Measurements from ENCODE around the gene MAP6. TPM values are rescaled to one million over a fixed set of nuclear protein-coding genes. Genes with fewer than 3 reads are reported as not detected.

MAP6 gene
- total RNA-seq, 1 donor from 2014 or later, result 0.92 TPM

- H3K9me3 Mint-ChIP-seq, result no peaks in the 10 kb centered on the region
- peak in 1 of 2 experiments; percentile 59 for DNase-seq (ENCODE audit: low spot score in 2 of 2, unreplicated experiment in 2 of 2)
- H3K27ac Mint-ChIP-seq, result no peak overlapping the region
- no peaks in the 10 kb centered on the region for H3K27me3 Mint-ChIP-seq (ENCODE audit: low read depth)
- peak; percentile 56 for TF ChIP-seq CTCF (IDR thresholded peaks at IDR 0.05; ENCODE audit: unreplicated experiment)
- peaks cover 13% of the 10 kb centered on the region for H3K4me1 Mint-ChIP-seq
- peaks cover 15% of the 10 kb centered on the region for H3K36me3 Mint-ChIP-seq
- no peak overlapping the region for H3K4me3 Mint-ChIP-seq
Measured at GRCh38 chr11:75577207-75577606, 91.6 kb downstream of the MAP6 start.

- no peaks in the 10 kb centered on the region for H3K27me3 Mint-ChIP-seq (ENCODE audit: low read depth)
- H3K9me3 Mint-ChIP-seq, result no peaks in the 10 kb centered on the region
- TF ChIP-seq CTCF (IDR thresholded peaks at IDR 0.05; ENCODE audit: unreplicated experiment), result no peak
- no peak overlapping the region for H3K4me3 Mint-ChIP-seq
- peaks cover 20% of the 10 kb centered on the region for H3K36me3 Mint-ChIP-seq
- no peak for DNase-seq (ENCODE audit: low spot score in 2 of 2, unreplicated experiment in 2 of 2)
- H3K4me1 Mint-ChIP-seq, result peaks cover 13% of the 10 kb centered on the region
- H3K27ac Mint-ChIP-seq, result no peak overlapping the region
Measured at GRCh38 chr11:75576499-75576918, 92.3 kb downstream of the MAP6 start.

- no peak overlapping the region for H3K4me3 Mint-ChIP-seq
- peaks cover 20% of the 10 kb centered on the region for H3K36me3 Mint-ChIP-seq
- no peaks in the 10 kb centered on the region for H3K27me3 Mint-ChIP-seq (ENCODE audit: low read depth)
- no peak for TF ChIP-seq CTCF (IDR thresholded peaks at IDR 0.05; ENCODE audit: unreplicated experiment)
- no peaks in the 10 kb centered on the region for H3K9me3 Mint-ChIP-seq
- no peak overlapping the region for H3K27ac Mint-ChIP-seq
- DNase-seq (ENCODE audit: low spot score in 2 of 2, unreplicated experiment in 2 of 2), result no peak
- peaks cover 13% of the 10 kb centered on the region for H3K4me1 Mint-ChIP-seq
Measured at GRCh38 chr11:75576017-75576416, 92.8 kb downstream of the MAP6 start.

- peaks cover 22% of the 10 kb centered on the region for H3K36me3 Mint-ChIP-seq
- no peaks in the 10 kb centered on the region for H3K9me3 Mint-ChIP-seq
- H3K4me3 Mint-ChIP-seq, result no peak overlapping the region
- peaks cover 13% of the 10 kb centered on the region for H3K4me1 Mint-ChIP-seq
- no peaks in the 10 kb centered on the region for H3K27me3 Mint-ChIP-seq (ENCODE audit: low read depth)
- no peak overlapping the region for H3K27ac Mint-ChIP-seq
- DNase-seq (ENCODE audit: low spot score in 2 of 2, unreplicated experiment in 2 of 2), result no peak
- no peak for TF ChIP-seq CTCF (IDR thresholded peaks at IDR 0.05; ENCODE audit: unreplicated experiment)
Measured at GRCh38 chr11:75574698-75575602, 93.9 kb downstream of the MAP6 start.

GRCh38 chr11:75572744-75573143 lies 96.1 kb downstream of the MAP6 start:
- Mint-ChIP-seq H3K27me3 (ENCODE audit: low read depth) (no peaks in the 10 kb centered on the region), H3K4me3 (no peak overlapping the region), H3K27ac (no peak overlapping the region), H3K9me3 (no peaks in the 10 kb centered on the region), H3K4me1 (peaks cover 8% of the 10 kb centered on the region), H3K36me3 (peaks cover 34% of the 10 kb centered on the region)
- TF ChIP-seq CTCF (IDR thresholded peaks at IDR 0.05; ENCODE audit: unreplicated experiment), result no peak
- DNase-seq (ENCODE audit: low spot score in 2 of 2, unreplicated experiment in 2 of 2), result no peak
